GM19372 (cell line): Measurements from ENCODE around the gene TCEA2.

ENCODE experiments used
- ATAC-seq: cut with Tn5 transposase; IDR thresholded peaks from one replicate; pipeline ENCODE4 v1.9.1; 2021; ENCODE audit warnings: mild to moderate bottlenecking, low read depth, moderate library complexity; ENCODE audit not compliant: unreplicated experiment

TCEA2 gene

GRCh38 chr20:64090165-64090564 is 27.2 kb downstream of the TCEA2 start:
- ATAC-seq, result no peak

GRCh38 chr20:64091340-64091739 is 28.3 kb downstream of the TCEA2 start:
- no peak for ATAC-seq

GRCh38 chr20:64091770-64092169 is 28.8 kb downstream of the TCEA2 start:
- ATAC-seq, result no peak

- ATAC-seq, result no peak
These were observed 29.4 kb downstream of the TCEA2 start for GRCh38 chr20:64092258-64093012.

- ATAC-seq, result no peak
These were observed 30.1 kb downstream of the TCEA2 start for GRCh38 chr20:64093013-64093503.

- ATAC-seq, result no peak
These were observed 32.5 kb downstream of the TCEA2 start for GRCh38 chr20:64095455-64095854.

GRCh38 chr20:64095927-64096326 is 32.9 kb downstream of the TCEA2 start:
- no peak for ATAC-seq

GRCh38 chr20:64096535-64096934 is 33.5 kb downstream of the TCEA2 start:
- no peak for ATAC-seq

GRCh38 chr20:64098471-64099013 is 35.5 kb downstream of the TCEA2 start:
- no peak for ATAC-seq

GRCh38 chr20:64099086-64099786 is 36.2 kb downstream of the TCEA2 start:
- ATAC-seq, result no peak

GRCh38 chr20:64099880-64100565 is 37.0 kb downstream of the TCEA2 start:
- no peak for ATAC-seq

- ATAC-seq, result no peak
These were observed 37.5 kb downstream of the TCEA2 start for GRCh38 chr20:64100566-64100888.

- no peak for ATAC-seq
These were observed 38.1 kb downstream of the TCEA2 start for GRCh38 chr20:64100946-64101688.

- no peak for ATAC-seq
These were observed 39.0 kb downstream of the TCEA2 start for GRCh38 chr20:64101731-64102621.

GRCh38 chr20:64102647-64103354 is 39.8 kb downstream of the TCEA2 start:
- ATAC-seq, result no peak

- ATAC-seq, result no peak
These were observed 41.1 kb downstream of the TCEA2 start for GRCh38 chr20:64103871-64104666.

GRCh38 chr20:64104667-64105451 is 41.9 kb downstream of the TCEA2 start:
- no peak for ATAC-seq
